ENCODE measurements around the gene TCF19. TPM values are rescaled to one million over a fixed set of nuclear protein-coding genes. Genes with fewer than 3 reads are reported as not detected.
A peak's percentile ranks its signal among the peaks of the same experiment; 100 is the strongest.

TCF19 gene
- total and polyA plus RNA-seq, 9 donors = 9.3 to 18.4 (median 13.4) TPM

- 27% methylated on average over 2 of the region's 9 CpGs for WGBS (ENCODE audit: insufficient coverage)
- Histone ChIP-seq H3K9me3 (replicated peaks; ENCODE audit: control insufficient read depth, low read depth, low read length) (no peaks in the 10 kb centered on the region), H3K36me3 (ENCODE audit: control insufficient read depth, insufficient read depth, low read length) (no peaks in the 10 kb centered on the region), H3K4me3 (ENCODE audit: low read length) (no peak within 1 kb of the TSS), H3K27me3 (ENCODE audit: control insufficient read depth, insufficient read depth, low read length) (peaks cover 10% of the 10 kb centered on the region), H3K27ac (ENCODE audit: low read length) (no peak within 1 kb of the TSS), H3K4me1 (ENCODE audit: control insufficient read depth, insufficient read depth, low read length) (peaks cover 7% of the 10 kb centered on the region)
- DNase-seq = no peak
Measured at GRCh38 chr6:31170600-31170881, 12.2 kb downstream of the TCF19 start, which contains the start of gene POU5F1. Gene POU5F1, minus strand, starts transcription at chr6:31170682. Its CDS starts 62 bp downstream, at chr6:31170620.

DNA sequence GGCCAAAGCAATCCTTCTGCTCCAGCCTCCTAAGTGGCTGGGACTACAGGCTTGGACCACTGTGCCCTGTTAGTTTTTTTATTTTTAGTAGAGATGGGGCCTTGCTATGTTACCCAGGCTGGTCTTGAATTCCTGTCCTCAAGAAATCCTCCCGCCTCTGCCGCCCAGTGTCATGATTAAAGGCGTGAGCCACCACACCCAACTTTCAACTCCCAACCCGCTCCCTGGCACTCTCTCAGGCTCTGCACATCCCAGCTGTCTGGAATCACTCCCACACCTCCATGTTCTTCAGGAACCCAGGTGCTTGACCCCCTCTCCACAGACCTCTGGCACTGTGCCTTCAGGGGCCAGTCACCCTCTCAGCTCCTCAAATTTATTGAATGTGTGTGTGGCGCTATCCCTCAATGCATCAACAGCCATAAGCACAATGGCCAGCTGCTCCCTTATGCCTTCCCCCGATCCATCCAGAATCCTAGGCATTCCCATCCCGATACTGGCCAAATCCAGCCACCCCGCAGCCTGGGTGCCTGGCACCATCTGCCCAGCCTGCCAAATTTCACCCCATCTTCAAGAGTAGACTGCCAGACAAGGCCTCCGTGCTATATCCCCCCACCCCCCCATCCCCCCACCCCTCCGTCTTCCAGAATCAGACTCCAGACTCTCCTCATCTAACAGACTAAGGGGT is 12.7 kb downstream of the TCF19 start:
- DNase-seq = no peak
- Histone ChIP-seq H3K27ac (ENCODE audit: low read length) (no peak overlapping the region), H3K4me1 (ENCODE audit: control insufficient read depth, insufficient read depth, low read length) (peaks cover 13% of the 10 kb centered on the region), H3K36me3 (ENCODE audit: control insufficient read depth, insufficient read depth, low read length) (no peaks in the 10 kb centered on the region), H3K4me3 (ENCODE audit: low read length) (no peak overlapping the region), H3K9me3 (replicated peaks; ENCODE audit: control insufficient read depth, low read depth, low read length) (no peaks in the 10 kb centered on the region), H3K27me3 (ENCODE audit: control insufficient read depth, insufficient read depth, low read length) (peaks cover 10% of the 10 kb centered on the region)
- 71% methylated on average over 7 of the region's 10 CpGs for WGBS (ENCODE audit: insufficient coverage)

DNA sequence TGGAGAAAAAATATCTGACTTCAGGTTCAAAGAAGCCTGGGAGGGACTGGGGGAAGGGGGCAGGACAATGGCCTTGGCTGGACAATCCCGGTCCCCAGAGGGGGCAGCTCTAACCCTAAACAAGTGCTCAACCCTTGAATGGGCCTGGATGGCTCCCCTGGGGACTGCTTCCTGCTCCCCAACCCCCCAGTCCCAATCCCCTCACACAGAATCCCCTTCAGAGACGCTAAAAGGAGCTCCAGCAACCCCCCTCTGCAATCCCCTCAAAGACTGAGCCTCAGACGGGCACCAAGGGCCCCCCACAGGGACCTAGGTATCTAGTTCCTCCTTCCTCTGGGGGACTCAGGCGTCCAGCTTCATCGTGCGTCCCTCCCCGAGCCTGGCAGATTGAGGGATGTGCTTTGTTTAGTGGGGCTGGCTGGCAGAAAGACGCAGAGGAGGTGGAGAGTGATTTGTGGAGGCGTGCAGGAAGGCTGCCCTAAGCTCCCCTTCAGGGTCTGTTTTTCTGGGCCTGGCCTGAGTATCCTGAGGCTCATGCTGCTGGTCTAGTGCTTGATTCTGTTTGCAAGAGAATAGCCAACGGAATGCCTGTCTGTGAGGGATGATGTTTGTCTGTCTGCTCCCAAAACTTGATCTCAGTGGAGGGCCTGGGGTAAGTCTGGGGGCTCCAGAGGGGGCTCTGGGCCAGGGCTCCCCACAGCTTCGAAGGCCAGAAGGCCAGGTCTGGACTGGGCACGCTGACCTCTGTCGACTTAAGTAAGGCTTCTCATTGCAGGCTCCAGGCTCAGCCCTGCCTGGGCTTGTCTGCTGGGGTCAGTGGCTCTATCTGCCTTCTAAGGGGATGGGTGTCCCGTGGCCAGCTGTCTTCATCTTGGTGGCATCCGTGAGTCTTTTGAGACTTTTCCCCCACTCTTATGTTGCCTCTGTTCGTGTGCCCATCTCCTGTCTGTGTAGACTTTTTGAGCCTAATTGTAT is 13.8 kb downstream of the TCF19 start:
- 35% methylated on average over 12 of the region's 16 CpGs for WGBS (ENCODE audit: insufficient coverage)
- no peak for DNase-seq
- peaks cover 13% of the 10 kb centered on the region for H3K4me1 ChIP-seq (ENCODE audit: control insufficient read depth, insufficient read depth, low read length)

DNA sequence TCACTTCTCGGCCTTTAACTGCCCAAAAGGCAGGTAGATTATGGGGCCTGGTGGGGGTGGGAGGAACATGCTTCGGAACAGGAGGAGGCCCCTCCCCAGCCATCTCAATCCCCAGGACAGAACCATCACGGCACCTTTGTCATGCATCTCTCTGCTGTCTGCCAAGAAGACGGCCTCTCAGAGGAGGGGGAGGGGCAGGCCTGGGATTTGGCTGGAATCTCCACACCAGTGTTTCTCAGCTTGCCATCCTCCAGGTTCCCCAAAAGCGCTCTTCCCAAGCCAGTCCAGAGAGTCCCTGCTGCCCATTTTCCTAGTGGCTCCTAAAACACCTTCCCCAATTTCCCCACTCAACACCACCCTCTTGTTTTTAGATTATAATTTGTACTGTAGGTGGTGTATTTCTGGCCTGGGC is 14.6 kb downstream of the TCF19 start:
- no peak overlapping the region for H3K27ac ChIP-seq (ENCODE audit: low read length)
- H3K4me1 ChIP-seq (ENCODE audit: control insufficient read depth, insufficient read depth, low read length) = peaks cover 13% of the 10 kb centered on the region
- H3K4me3 ChIP-seq (ENCODE audit: low read length) = no peak overlapping the region
- WGBS (ENCODE audit: insufficient coverage) = 50% methylated on average over 2 of the region's 5 CpGs
- no peaks in the 10 kb centered on the region for H3K36me3 ChIP-seq (ENCODE audit: control insufficient read depth, insufficient read depth, low read length)
- H3K27me3 ChIP-seq (ENCODE audit: control insufficient read depth, insufficient read depth, low read length) = peaks cover 10% of the 10 kb centered on the region
- H3K9me3 ChIP-seq (replicated peaks; ENCODE audit: control insufficient read depth, low read depth, low read length) = no peaks in the 10 kb centered on the region
- DNase-seq = no peak

More for the DNA sequence above, 13.8 kb downstream of the TCF19 start:
- Histone ChIP-seq H3K27ac (ENCODE audit: low read length) (no peak overlapping the region), H3K27me3 (ENCODE audit: control insufficient read depth, insufficient read depth, low read length) (peaks cover 10% of the 10 kb centered on the region), H3K4me3 (ENCODE audit: low read length) (no peak overlapping the region), H3K9me3 (replicated peaks; ENCODE audit: control insufficient read depth, low read depth, low read length) (no peaks in the 10 kb centered on the region), H3K36me3 (ENCODE audit: control insufficient read depth, insufficient read depth, low read length) (no peaks in the 10 kb centered on the region)

GRCh38 chr6:31173406-31173805 is 15.0 kb downstream of the TCF19 start:
- 72% methylated on average over 3 of the region's 3 CpGs for WGBS (ENCODE audit: insufficient coverage)
- H3K4me1 ChIP-seq (ENCODE audit: control insufficient read depth, insufficient read depth, low read length) = peaks cover 13% of the 10 kb centered on the region
- no peak overlapping the region for H3K27ac ChIP-seq (ENCODE audit: low read length)
- DNase-seq = no peak
- H3K36me3 ChIP-seq (ENCODE audit: control insufficient read depth, insufficient read depth, low read length) = no peaks in the 10 kb centered on the region
- H3K4me3 ChIP-seq (ENCODE audit: low read length) = no peak overlapping the region
- H3K9me3 ChIP-seq (replicated peaks; ENCODE audit: control insufficient read depth, low read depth, low read length) = no peaks in the 10 kb centered on the region
- peaks cover 10% of the 10 kb centered on the region for H3K27me3 ChIP-seq (ENCODE audit: control insufficient read depth, insufficient read depth, low read length)

- Histone ChIP-seq H3K4me1 (ENCODE audit: control insufficient read depth, insufficient read depth, low read length) (peaks cover 13% of the 10 kb centered on the region), H3K9me3 (replicated peaks; ENCODE audit: control insufficient read depth, low read depth, low read length) (no peaks in the 10 kb centered on the region), H3K36me3 (ENCODE audit: control insufficient read depth, insufficient read depth, low read length) (no peaks in the 10 kb centered on the region), H3K27ac (ENCODE audit: low read length) (no peak overlapping the region), H3K4me3 (ENCODE audit: low read length) (no peak overlapping the region), H3K27me3 (ENCODE audit: control insufficient read depth, insufficient read depth, low read length) (peaks cover 10% of the 10 kb centered on the region)
- no peak for DNase-seq
- WGBS (ENCODE audit: insufficient coverage) = 88% methylated on average over 3 of the region's 5 CpGs
Measured at GRCh38 chr6:31174378-31174777, 16.0 kb downstream of the TCF19 start.

GRCh38 chr6:31175971-31176370 is 17.6 kb downstream of the TCF19 start:
- Histone ChIP-seq H3K9me3 (replicated peaks; ENCODE audit: control insufficient read depth, low read depth, low read length) (no peaks in the 10 kb centered on the region), H3K27me3 (ENCODE audit: control insufficient read depth, insufficient read depth, low read length) (peaks cover 3% of the 10 kb centered on the region), H3K27ac (ENCODE audit: low read length) (peak overlapping the region; percentile 29), H3K4me3 (ENCODE audit: low read length) (no peak overlapping the region), H3K4me1 (ENCODE audit: control insufficient read depth, insufficient read depth, low read length) (peaks cover 13% of the 10 kb centered on the region), H3K36me3 (ENCODE audit: control insufficient read depth, insufficient read depth, low read length) (no peaks in the 10 kb centered on the region)
- 75% methylated on average over 2 of the region's 3 CpGs for WGBS (ENCODE audit: insufficient coverage)
- peak; percentile 61 for DNase-seq

GRCh38 chr6:31178143-31179041 is 20.0 kb downstream of the TCF19 start:
- Histone ChIP-seq H3K27ac (ENCODE audit: low read length) (no peak overlapping the region), H3K9me3 (replicated peaks; ENCODE audit: control insufficient read depth, low read depth, low read length) (no peaks in the 10 kb centered on the region), H3K36me3 (ENCODE audit: control insufficient read depth, insufficient read depth, low read length) (no peaks in the 10 kb centered on the region), H3K4me1 (ENCODE audit: control insufficient read depth, insufficient read depth, low read length) (peaks cover 13% of the 10 kb centered on the region), H3K27me3 (ENCODE audit: control insufficient read depth, insufficient read depth, low read length) (no peaks in the 10 kb centered on the region), H3K4me3 (ENCODE audit: low read length) (no peak overlapping the region)
- DNase-seq = no peak
- 49% methylated on average over 3 of the region's 8 CpGs for WGBS (ENCODE audit: insufficient coverage)

GRCh38 chr6:31179042-31179386 is 20.6 kb downstream of the TCF19 start:
- 66% methylated on average over 4 of the region's 4 CpGs for WGBS (ENCODE audit: insufficient coverage)
- DNase-seq = no peak
- H3K4me1 ChIP-seq (ENCODE audit: control insufficient read depth, insufficient read depth, low read length) = peaks cover 13% of the 10 kb centered on the region
- H3K9me3 ChIP-seq (replicated peaks; ENCODE audit: control insufficient read depth, low read depth, low read length) = no peaks in the 10 kb centered on the region
- H3K36me3 ChIP-seq (ENCODE audit: control insufficient read depth, insufficient read depth, low read length) = no peaks in the 10 kb centered on the region
- H3K27me3 ChIP-seq (ENCODE audit: control insufficient read depth, insufficient read depth, low read length) = no peaks in the 10 kb centered on the region
- no peak overlapping the region for H3K27ac ChIP-seq (ENCODE audit: low read length)
- no peak overlapping the region for H3K4me3 ChIP-seq (ENCODE audit: low read length)

DNA sequence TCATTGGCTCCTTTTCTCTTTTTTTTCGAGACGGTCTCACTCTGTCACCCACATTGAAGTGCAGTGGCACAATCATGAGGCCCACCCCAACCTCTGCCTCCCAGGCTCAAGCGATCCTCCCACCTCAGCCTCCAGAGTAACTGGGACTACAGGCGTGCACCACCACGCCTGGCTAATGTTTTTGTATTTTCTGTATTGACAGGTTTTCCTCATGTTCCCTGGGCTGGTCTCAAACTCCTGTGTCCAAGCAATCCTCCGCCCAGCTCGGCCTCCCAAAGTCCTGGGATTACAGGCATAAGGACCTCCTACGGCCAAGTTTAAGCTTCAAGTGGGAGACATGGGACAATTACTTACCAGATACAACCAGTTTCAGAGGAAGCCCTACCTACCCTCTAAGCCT is 21.5 kb downstream of the TCF19 start:
- WGBS (ENCODE audit: insufficient coverage) = 92% methylated on average over 5 of the region's 8 CpGs
- Histone ChIP-seq H3K9me3 (replicated peaks; ENCODE audit: control insufficient read depth, low read depth, low read length) (no peaks in the 10 kb centered on the region), H3K4me3 (ENCODE audit: low read length) (no peak overlapping the region), H3K36me3 (ENCODE audit: control insufficient read depth, insufficient read depth, low read length) (no peaks in the 10 kb centered on the region), H3K27me3 (ENCODE audit: control insufficient read depth, insufficient read depth, low read length) (no peaks in the 10 kb centered on the region), H3K27ac (ENCODE audit: low read length) (no peak overlapping the region), H3K4me1 (ENCODE audit: control insufficient read depth, insufficient read depth, low read length) (peaks cover 13% of the 10 kb centered on the region)
- no peak for DNase-seq
